Stimulated activated CD8-positive, alpha-beta memory T cell treated with anti-CD3 and anti-CD28 coated beads, Interleukin-4, amount 100 ng/mL, for 1 hour (primary cell): ENCODE measurements around the gene AIG1.
"Not testable (repeated sequence)": the region's sequence is repeated elsewhere in the genome, so short reads cannot be mapped to it uniquely, and the experiment has no call there.

Experiments
- DNase-seq, 2 donors: peaks; one replicate each; pipeline ENCODE4 v3.0.0-alpha.2; 2020; ENCODE audit warnings: low read depth in 2 of 2, low spot score in 1 of 2

AIG1 gene

GRCh38 chr6:143224516-143224915, 163.8 kb downstream of the AIG1 start:
- no peak for DNase-seq

GRCh38 chr6:143225929-143226328, 165.2 kb downstream of the AIG1 start:
- no peak for DNase-seq

- no peak for DNase-seq
These were observed 167.0 kb downstream of the AIG1 start for GRCh38 chr6:143227675-143228074.

- no peak for DNase-seq
These were observed 168.7 kb downstream of the AIG1 start for GRCh38 chr6:143229400-143229799.

GRCh38 chr6:143232849-143233248, 172.2 kb downstream of the AIG1 start:
- DNase-seq, result no peak

- DNase-seq, result no peak
These were observed 173.0 kb downstream of the AIG1 start for GRCh38 chr6:143233554-143234285.

GRCh38 chr6:143234734-143235133, 174.0 kb downstream of the AIG1 start:
- DNase-seq, result no peak

GRCh38 chr6:143236151-143236798, 175.6 kb downstream of the AIG1 start:
- no peak for DNase-seq

- no peak for DNase-seq
These were observed 177.6 kb downstream of the AIG1 start for GRCh38 chr6:143238306-143238705.

- DNase-seq, result no peak
These were observed 180.4 kb downstream of the AIG1 start for GRCh38 chr6:143241111-143241510.

GRCh38 chr6:143241911-143242310, 181.2 kb downstream of the AIG1 start:
- no peak for DNase-seq

- DNase-seq, result no peak
These were observed 183.1 kb downstream of the AIG1 start for GRCh38 chr6:143243786-143244185.

GRCh38 chr6:143245656-143246055, 185.0 kb downstream of the AIG1 start:
- DNase-seq, result no peak

- not testable (repeated sequence) for DNase-seq
These were observed 185.6 kb downstream of the AIG1 start for GRCh38 chr6:143246166-143246775.

GRCh38 chr6:143247586-143247985, 186.9 kb downstream of the AIG1 start:
- DNase-seq, result no peak

- no peak for DNase-seq
These were observed 187.7 kb downstream of the AIG1 start for GRCh38 chr6:143248359-143248758.

- no peak for DNase-seq
These were observed 190.6 kb downstream of the AIG1 start for GRCh38 chr6:143251288-143251687.

- no peak for DNase-seq
These were observed 192.3 kb downstream of the AIG1 start for GRCh38 chr6:143252961-143253360.

- DNase-seq, result no peak
These were observed 192.9 kb downstream of the AIG1 start for GRCh38 chr6:143253586-143253985.

GRCh38 chr6:143258945-143259344, 198.3 kb downstream of the AIG1 start:
- no peak for DNase-seq

GRCh38 chr6:143260857-143261256, 200.2 kb downstream of the AIG1 start:
- DNase-seq, result no peak

GRCh38 chr6:143261899-143262436, 201.3 kb downstream of the AIG1 start:
- no peak for DNase-seq
